ENCODE results near the gene RAB20.

RAB20 gene

GRCh38 chr13:110520431-110521295, 40.9 kb downstream of the RAB20 start:
- no peak for TF ChIP-seq EZH2 (IDR thresholded peaks at IDR 0.05; ENCODE audit: borderline replicate concordance, low read length)
- TF ChIP-seq, protein P1, sequence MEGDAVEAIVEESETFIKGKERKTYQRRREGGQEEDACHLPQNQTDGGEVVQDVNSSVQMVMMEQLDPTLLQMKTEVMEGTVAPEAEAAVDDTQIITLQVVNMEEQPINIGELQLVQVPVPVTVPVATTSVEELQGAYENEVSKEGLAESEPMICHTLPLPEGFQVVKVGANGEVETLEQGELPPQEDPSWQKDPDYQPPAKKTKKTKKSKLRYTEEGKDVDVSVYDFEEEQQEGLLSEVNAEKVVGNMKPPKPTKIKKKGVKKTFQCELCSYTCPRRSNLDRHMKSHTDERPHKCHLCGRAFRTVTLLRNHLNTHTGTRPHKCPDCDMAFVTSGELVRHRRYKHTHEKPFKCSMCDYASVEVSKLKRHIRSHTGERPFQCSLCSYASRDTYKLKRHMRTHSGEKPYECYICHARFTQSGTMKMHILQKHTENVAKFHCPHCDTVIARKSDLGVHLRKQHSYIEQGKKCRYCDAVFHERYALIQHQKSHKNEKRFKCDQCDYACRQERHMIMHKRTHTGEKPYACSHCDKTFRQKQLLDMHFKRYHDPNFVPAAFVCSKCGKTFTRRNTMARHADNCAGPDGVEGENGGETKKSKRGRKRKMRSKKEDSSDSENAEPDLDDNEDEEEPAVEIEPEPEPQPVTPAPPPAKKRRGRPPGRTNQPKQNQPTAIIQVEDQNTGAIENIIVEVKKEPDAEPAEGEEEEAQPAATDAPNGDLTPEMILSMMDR (IDR thresholded peaks at IDR 0.05; ENCODE audit: low read length): no peak
- Histone ChIP-seq H3K27me3 (ENCODE audit: insufficient read depth, low read length) (peaks cover 12% of the 10 kb centered on the region; the same call in 1 of the 2 replicates), H3K4me2 (ENCODE audit: low read length) (no peak overlapping the region), H3K4me1 (ENCODE audit: insufficient read depth, low read length, severe bottlenecking) (no peaks in the 10 kb centered on the region), H3K9me2 (ENCODE audit: low read depth, low read length) (no peaks in the 10 kb centered on the region), H4K20me1 (ENCODE audit: insufficient read depth, low read length) (no peaks in the 10 kb centered on the region), H3K9ac (ENCODE audit: low read length) (no peak overlapping the region), H3K79me2 (ENCODE audit: insufficient read depth, low read length) (no peaks in the 10 kb centered on the region), H2AFZ (ENCODE audit: low read length) (no peak overlapping the region), H3K4me3 (ENCODE audit: low read depth, low read length, poor library complexity, severe bottlenecking) (no peak overlapping the region), H3K36me3 (ENCODE audit: insufficient read depth, low read length) (no peaks in the 10 kb centered on the region), H3F3A (ENCODE audit: insufficient read depth, low read length) (no peaks in the 10 kb centered on the region), H3K9me3 (ENCODE audit: low read length) (no peaks in the 10 kb centered on the region), H3K27ac (ENCODE audit: low read depth, low read length, poor library complexity, severe bottlenecking) (no peak overlapping the region)

DNA sequence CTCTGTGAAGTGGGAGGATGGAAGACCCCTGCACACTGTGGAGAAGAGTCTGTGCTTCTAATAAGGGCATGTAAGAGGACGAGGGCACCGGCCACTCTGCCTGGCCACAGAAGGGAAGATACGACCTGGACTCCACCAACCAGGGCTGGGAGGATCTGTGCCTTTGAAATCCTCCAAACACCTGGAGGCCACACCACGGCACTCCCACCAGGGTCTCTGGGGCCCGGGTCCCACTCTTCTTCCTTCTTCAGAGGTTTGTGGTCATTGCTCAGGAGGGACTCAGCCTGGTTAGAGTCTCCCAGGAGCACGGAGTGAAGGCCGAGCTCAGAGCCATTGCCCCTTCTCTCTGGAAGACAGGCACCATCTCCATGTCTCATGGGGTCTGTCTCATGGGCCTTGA, 42.0 kb downstream of the RAB20 start:
- H4K20me1 ChIP-seq (ENCODE audit: insufficient read depth, low read length): no peaks in the 10 kb centered on the region
- TF ChIP-seq, protein P1 (IDR thresholded peaks at IDR 0.05; ENCODE audit: low read length): no peak
- TF ChIP-seq EZH2 (IDR thresholded peaks at IDR 0.05; ENCODE audit: borderline replicate concordance, low read length): no peak
- H3K9ac ChIP-seq (ENCODE audit: low read length): no peak overlapping the region
- no peak overlapping the region for H2AFZ ChIP-seq (ENCODE audit: low read length)
- peaks cover 12% of the 10 kb centered on the region; the same call in 1 of the 2 replicates for H3K27me3 ChIP-seq (ENCODE audit: insufficient read depth, low read length)
- no peaks in the 10 kb centered on the region for H3K9me3 ChIP-seq (ENCODE audit: low read length)
- no peak overlapping the region for H3K4me2 ChIP-seq (ENCODE audit: low read length)
- no peak overlapping the region for H3K4me3 ChIP-seq (ENCODE audit: low read depth, low read length, poor library complexity, severe bottlenecking)
- no peaks in the 10 kb centered on the region for H3K9me2 ChIP-seq (ENCODE audit: low read depth, low read length)
- no peak overlapping the region for H3K27ac ChIP-seq (ENCODE audit: low read depth, low read length, poor library complexity, severe bottlenecking)
- no peaks in the 10 kb centered on the region for H3K79me2 ChIP-seq (ENCODE audit: insufficient read depth, low read length)
- no peaks in the 10 kb centered on the region for H3K4me1 ChIP-seq (ENCODE audit: insufficient read depth, low read length, severe bottlenecking)
- no peaks in the 10 kb centered on the region for H3K36me3 ChIP-seq (ENCODE audit: insufficient read depth, low read length)
- no peaks in the 10 kb centered on the region for H3F3A ChIP-seq (ENCODE audit: insufficient read depth, low read length)

GRCh38 chr13:110519046-110519445, 42.5 kb downstream of the RAB20 start:
- Histone ChIP-seq H3K4me1 (ENCODE audit: insufficient read depth, low read length, severe bottlenecking) (no peaks in the 10 kb centered on the region), H4K20me1 (ENCODE audit: insufficient read depth, low read length) (no peaks in the 10 kb centered on the region), H3F3A (ENCODE audit: insufficient read depth, low read length) (no peaks in the 10 kb centered on the region), H3K4me3 (ENCODE audit: low read depth, low read length, poor library complexity, severe bottlenecking) (no peak overlapping the region), H3K79me2 (ENCODE audit: insufficient read depth, low read length) (no peaks in the 10 kb centered on the region), H3K27me3 (ENCODE audit: insufficient read depth, low read length) (peaks cover 12% of the 10 kb centered on the region; the same call in 1 of the 2 replicates), H3K4me2 (ENCODE audit: low read length) (no peak overlapping the region), H3K9me3 (ENCODE audit: low read length) (no peaks in the 10 kb centered on the region), H3K36me3 (ENCODE audit: insufficient read depth, low read length) (no peaks in the 10 kb centered on the region), H3K27ac (ENCODE audit: low read depth, low read length, poor library complexity, severe bottlenecking) (no peak overlapping the region), H3K9me2 (ENCODE audit: low read depth, low read length) (no peaks in the 10 kb centered on the region), H3K9ac (ENCODE audit: low read length) (no peak overlapping the region), H2AFZ (ENCODE audit: low read length) (no peak overlapping the region)
- no peak for TF ChIP-seq EZH2 (IDR thresholded peaks at IDR 0.05; ENCODE audit: borderline replicate concordance, low read length)
- TF ChIP-seq, protein P1 (IDR thresholded peaks at IDR 0.05; ENCODE audit: low read length): no peak
